Uterus (tissue), 2 donors: ENCODE measurements around the gene LPP.

Experiments used
- CTCF ChIP-seq, 4 experiments: fragments of 200-600 bp in 2 of 4; fragments of 450-650 bp in 2 of 4; sonication (generic) in 2 of 4; IDR thresholded peaks; one replicate each; pipeline ENCODE4 v1.5.1; 2016 to 2019; ENCODE audit warnings: antibody characterized with exemption in 4 of 4, mild to moderate bottlenecking in 2 of 4, moderate library complexity in 1 of 4
- POLR2A ChIP-seq, 2 donors: fragments of 450-650 bp; IDR thresholded peaks; one replicate each; pipeline ENCODE4 v1.6.1; 2016; ENCODE audit warnings: antibody characterized with exemption in 2 of 2, mild to moderate bottlenecking in 1 of 2, moderate library complexity in 1 of 2

- TF ChIP-seq CTCF (IDR thresholded peaks at IDR 0.05) (no peak), POLR2A (IDR thresholded peaks at IDR 0.05) (no peak)
Observed at GRCh38 chr3:188211476-188211875, 57.5 kb downstream of the LPP start.
